ENCODE results near the gene HMSD. TPM values are rescaled to one million over a fixed set of nuclear protein-coding genes. Genes with fewer than 3 reads are reported as not detected.

HMSD gene
- total and polyA plus RNA-seq, 2 of the 4 experiments (the other 2 are of a cell fraction): 0.17 to 0.36 TPM

- Histone ChIP-seq H2AK9ac (replicated peaks; ENCODE audit: low read depth, low read length, poor library complexity) (peak within 1 kb of the TSS; percentile 93), H3K4me2 (ENCODE audit: low read depth, low read length) (peak within 1 kb of the TSS; percentile 90), H3K56ac (ENCODE audit: extremely low read depth, insufficient read depth, low read length) (peak within 1 kb of the TSS; percentile 91), H4K8ac (ENCODE audit: low read depth in 2 of 2, low read length in 2 of 2) (peak within 1 kb of the TSS; percentile 77 to 96), H4K91ac (ENCODE audit: insufficient read depth, low read depth, low read length) (peak within 1 kb of the TSS; percentile 92), H3K4me3 (ENCODE audit: insufficient read depth, low read depth, low read length) (peak within 1 kb of the TSS; percentile 61), H3K9me3 (ENCODE audit: control insufficient read depth, insufficient read depth, low read length) (no peaks in the 10 kb centered on the region), H2BK120ac (ENCODE audit: low read depth, low read length) (peak within 1 kb of the TSS; percentile 67), H3K14ac (replicated peaks; ENCODE audit: low read depth, low read length) (peak within 1 kb of the TSS; percentile 89), H2AK5ac (ENCODE audit: low read depth, low read length) (peak within 1 kb of the TSS; percentile 82), H2AFZ (replicated peaks; ENCODE audit: low read length, poor library complexity) (peak within 1 kb of the TSS; percentile 92), H3K27ac (ENCODE audit: insufficient read depth, low read length) (peak within 1 kb of the TSS; percentile 86), H4K20me1 (ENCODE audit: insufficient read depth, low read length) (no peaks in the 10 kb centered on the region), H3K36me3 (ENCODE audit: control insufficient read depth, insufficient read depth, low read length) (no peaks in the 10 kb centered on the region), H3K9me1 (ENCODE audit: insufficient read depth, low read length) (peaks cover 8% of the 10 kb centered on the region), H3K4ac (ENCODE audit: low read depth, low read length) (peak within 1 kb of the TSS; percentile 97), H3K27me3 (ENCODE audit: control insufficient read depth, insufficient read depth, low read length) (no peaks in the 10 kb centered on the region), H3K79me1 (ENCODE audit: low read depth in 1 of 2, low read length in 2 of 2) (peaks cover 13 to 25% of the 10 kb centered on the region in 2 experiments; a peak in 3 of 4 replicates), H2BK15ac (ENCODE audit: low read depth, low read length) (peak within 1 kb of the TSS; percentile 76; the same call in 2 of the 3 replicates), H4K5ac (ENCODE audit: low read depth, low read length) (peak within 1 kb of the TSS; percentile 92), H2BK5ac (ENCODE audit: low read depth, low read length, poor library complexity, severe bottlenecking) (peak within 1 kb of the TSS; percentile 90), H3K4me1 (ENCODE audit: control insufficient read depth, insufficient read depth, low read length) (peaks cover 11% of the 10 kb centered on the region), H3K18ac (ENCODE audit: low read depth, low read length) (peak within 1 kb of the TSS; percentile 88), H2BK20ac (ENCODE audit: low read depth, low read length) (peak within 1 kb of the TSS; percentile 83), H3K23ac (ENCODE audit: low read depth, low read length) (peak within 1 kb of the TSS; percentile 81; the same call in 1 of the 2 replicates), H3K9ac (ENCODE audit: low read depth, low read length) (peak within 1 kb of the TSS; percentile 81)
- in situ Hi-C loops (cut with MboI; ENCODE audit: low sequenced_read_pairs) (no loop called here), intact Hi-C loops (cut with micrococcal nuclease) (no loop called here), dilution Hi-C loops (cut with HindIII; ENCODE audit: low sequenced_read_pairs, unreplicated experiment) (no loop called here)
- POLR2A ChIA-PET (ENCODE audit: unreplicated experiment): interaction anchor here (0.5 to 0.7 kb wide), 2 partner anchors 19 to 526 kb away, joined by 3 to 4 read pairs; no protein-coding TSS in a partner anchor
- BruUV-seq (replicated peaks): no TSS peak
- ATAC-seq (ENCODE audit: low read depth): peak; percentile 95
- CTCF ChIA-PET: interaction anchor here (0.7 kb wide), 1 partner anchor 9 kb away, joined by 3 read pairs; no protein-coding TSS in a partner anchor
- WGBS, 2 experiments (ENCODE audit: extremely low coverage in 2 of 2, insufficient read length in 1 of 2): 0% methylated on average over 35 of the region's 62 CpGs; no CpG with 5 or more reads in 1 of the 2 experiments
- DNase-seq: peak; percentile 94
- TF ChIP-seq BHLHE40 (IDR thresholded peaks at IDR 0.05; ENCODE audit: low read depth, low read length): no peak
- no peak for TF ChIP-seq ELK1 (IDR thresholded peaks at IDR 0.05; ENCODE audit: borderline replicate concordance, low read depth, low read length)
- TF ChIP-seq SMC3 (IDR thresholded peaks at IDR 0.05; ENCODE audit: low read depth, low read length): no peak
- peak; percentile 100 for TF ChIP-seq CEBPB (IDR thresholded peaks at IDR 0.05; ENCODE audit: low read depth, low read length)
- peak; percentile 90 for TF ChIP-seq FOS (IDR thresholded peaks at IDR 0.05; ENCODE audit: low read depth, low read length)
- TF ChIP-seq RFX5 (IDR thresholded peaks at IDR 0.05; ENCODE audit: low read depth, low read length): no peak
- no peak for TF ChIP-seq RAD21 (IDR thresholded peaks at IDR 0.05; ENCODE audit: low read length)
- TF ChIP-seq USF2 (IDR thresholded peaks at IDR 0.05; ENCODE audit: low read depth, low read length): 0 out of 2 replicates have a peak, but pooled peaks have one; percentile 4
- no peak for TF ChIP-seq CTCF (conservative IDR thresholded peaks at IDR 0.05; ENCODE audit: low read depth, low read length)
- peak; percentile 82; the same call in 1 of the 2 replicates for TF ChIP-seq MAZ (IDR thresholded peaks at IDR 0.05; ENCODE audit: borderline replicate concordance, low read depth, low read length)
- peak; percentile 28; the same call in 1 of the 2 replicates for TF ChIP-seq NFE2L2 (IDR thresholded peaks at IDR 0.05; ENCODE audit: low read depth, low read length)
- peak; percentile 11 for TF ChIP-seq RCOR1 (IDR thresholded peaks at IDR 0.05; ENCODE audit: insufficient replicate concordance, low read length)
Observed at GRCh38 chr18:63969942-63970808, 21.1 kb downstream of the HMSD start, which contains the start of gene SERPINB8. Gene SERPINB8, plus strand, starts transcription at chr18:63970081. Its CDS starts 8,228 bp downstream, at chr18:63978309.

All from IMR-90 (cell line).